Measurements from ENCODE around the gene HES7. TPM values are rescaled to one million over a fixed set of nuclear protein-coding genes. Genes with fewer than 3 reads are reported as not detected.

HES7 gene
- polyA plus RNA-seq, 2 of the 4 experiments (the other 2 are of a cell fraction), result 0.56 to 0.72 TPM

DNA sequence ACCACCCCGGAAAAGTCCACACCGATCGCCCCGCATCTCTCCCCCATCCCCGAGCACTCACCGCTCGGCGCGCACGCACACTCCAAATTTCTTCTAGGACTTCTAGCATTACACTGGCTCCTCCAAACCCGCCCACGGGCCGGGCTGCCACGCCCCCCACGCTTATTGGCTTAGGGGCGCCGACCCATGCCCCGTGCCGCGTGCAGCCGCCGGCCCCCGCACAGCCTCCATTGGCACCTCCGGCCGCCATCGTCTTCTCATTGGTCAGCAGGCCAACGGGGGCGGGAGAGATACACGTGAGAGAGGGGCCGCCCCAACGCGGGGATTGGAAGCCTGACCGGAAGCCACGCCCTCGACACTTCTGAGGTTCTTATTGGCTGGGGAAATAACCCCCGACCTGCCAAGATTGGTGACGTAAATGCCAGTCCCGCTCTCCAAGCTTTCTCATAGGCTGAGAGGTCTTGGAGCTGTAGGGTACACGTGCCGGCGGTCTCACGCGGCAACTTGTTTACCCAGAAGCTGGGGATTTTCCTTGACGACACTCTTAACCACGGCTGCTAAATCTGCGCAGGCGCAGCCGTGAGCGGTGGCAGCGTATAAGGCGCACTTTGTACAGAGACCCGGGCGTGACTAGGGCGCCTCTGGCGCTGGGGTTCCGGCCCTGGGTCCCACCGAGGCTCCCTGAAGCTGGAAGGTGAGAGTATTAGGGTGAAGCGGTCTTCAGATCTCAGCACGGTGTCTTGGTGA, 32.5 kb upstream of the HES7 start (continued):
- TF ChIP-seq, protein P1, sequence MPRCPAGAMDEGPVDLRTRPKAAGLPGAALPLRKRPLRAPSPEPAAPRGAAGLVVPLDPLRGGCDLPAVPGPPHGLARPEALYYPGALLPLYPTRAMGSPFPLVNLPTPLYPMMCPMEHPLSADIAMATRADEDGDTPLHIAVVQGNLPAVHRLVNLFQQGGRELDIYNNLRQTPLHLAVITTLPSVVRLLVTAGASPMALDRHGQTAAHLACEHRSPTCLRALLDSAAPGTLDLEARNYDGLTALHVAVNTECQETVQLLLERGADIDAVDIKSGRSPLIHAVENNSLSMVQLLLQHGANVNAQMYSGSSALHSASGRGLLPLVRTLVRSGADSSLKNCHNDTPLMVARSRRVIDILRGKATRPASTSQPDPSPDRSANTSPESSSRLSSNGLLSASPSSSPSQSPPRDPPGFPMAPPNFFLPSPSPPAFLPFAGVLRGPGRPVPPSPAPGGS (IDR thresholded peaks at IDR 0.05), result peak; percentile 26; the same call in 1 of the 3 replicates
- no peak for TF ChIP-seq TFCP2L1 (CRISPR knock-in tag; IDR thresholded peaks at IDR 0.05)
- no peak for TF ChIP-seq RARB (CRISPR knock-in tag; IDR thresholded peaks at IDR 0.05)
- TF ChIP-seq POLR2AphosphoS2 (conservative IDR thresholded peaks at IDR 0.05; ENCODE audit: low read length), result no peak; the same call in 1 of the 2 replicates
- TF ChIP-seq HEYL (CRISPR knock-in tag; IDR thresholded peaks at IDR 0.05), result no peak
- TF ChIP-seq RFX5 (IDR thresholded peaks at IDR 0.05), result peak; percentile 88
- TF ChIP-seq MAFK (IDR thresholded peaks at IDR 0.05; ENCODE audit: partially characterized antibody), result no peak
- TF ChIP-seq RAD21 (conservative IDR thresholded peaks at IDR 0.05 in 1 of 2, IDR thresholded peaks at IDR 0.05 in 1 of 2), result peak; percentile 33 to 40; a peak in 2 of 5 replicates
- no peak for TF ChIP-seq ZC3H11A (IDR thresholded peaks at IDR 0.05)
- TF ChIP-seq, protein P2, sequence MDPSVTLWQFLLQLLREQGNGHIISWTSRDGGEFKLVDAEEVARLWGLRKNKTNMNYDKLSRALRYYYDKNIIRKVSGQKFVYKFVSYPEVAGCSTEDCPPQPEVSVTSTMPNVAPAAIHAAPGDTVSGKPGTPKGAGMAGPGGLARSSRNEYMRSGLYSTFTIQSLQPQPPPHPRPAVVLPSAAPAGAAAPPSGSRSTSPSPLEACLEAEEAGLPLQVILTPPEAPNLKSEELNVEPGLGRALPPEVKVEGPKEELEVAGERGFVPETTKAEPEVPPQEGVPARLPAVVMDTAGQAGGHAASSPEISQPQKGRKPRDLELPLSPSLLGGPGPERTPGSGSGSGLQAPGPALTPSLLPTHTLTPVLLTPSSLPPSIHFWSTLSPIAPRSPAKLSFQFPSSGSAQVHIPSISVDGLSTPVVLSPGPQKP (IDR thresholded peaks at IDR 0.05; ENCODE audit: low read depth, low read length), result no peak
- no peak for TF ChIP-seq EP300 (IDR thresholded peaks at IDR 0.05)
- TF ChIP-seq RCOR1 (IDR thresholded peaks at IDR 0.05; ENCODE audit: low read depth, low read length), result no peak
- no peak for TF ChIP-seq NR3C1 (IDR thresholded peaks at IDR 0.05)
- TF ChIP-seq, protein P3, sequence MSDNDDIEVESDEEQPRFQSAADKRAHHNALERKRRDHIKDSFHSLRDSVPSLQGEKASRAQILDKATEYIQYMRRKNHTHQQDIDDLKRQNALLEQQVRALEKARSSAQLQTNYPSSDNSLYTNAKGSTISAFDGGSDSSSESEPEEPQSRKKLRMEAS (IDR thresholded peaks at IDR 0.05), result peak; percentile 100
- TF ChIP-seq, protein P4, sequence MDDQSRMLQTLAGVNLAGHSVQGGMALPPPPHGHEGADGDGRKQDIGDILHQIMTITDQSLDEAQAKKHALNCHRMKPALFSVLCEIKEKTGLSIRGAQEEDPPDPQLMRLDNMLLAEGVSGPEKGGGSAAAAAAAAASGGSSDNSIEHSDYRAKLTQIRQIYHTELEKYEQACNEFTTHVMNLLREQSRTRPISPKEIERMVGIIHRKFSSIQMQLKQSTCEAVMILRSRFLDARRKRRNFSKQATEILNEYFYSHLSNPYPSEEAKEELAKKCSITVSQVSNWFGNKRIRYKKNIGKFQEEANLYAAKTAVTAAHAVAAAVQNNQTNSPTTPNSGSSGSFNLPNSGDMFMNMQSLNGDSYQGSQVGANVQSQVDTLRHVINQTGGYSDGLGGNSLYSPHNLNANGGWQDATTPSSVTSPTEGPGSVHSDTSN (IDR thresholded peaks at IDR 0.05), result peak; percentile 90
- peak; percentile 25 to 89; a peak in 3 of 5 replicates for TF ChIP-seq JUN (IDR thresholded peaks at IDR 0.05)
- peak; percentile 92 for TF ChIP-seq BHLHE40 (IDR thresholded peaks at IDR 0.05; ENCODE audit: low read depth, low read length)
- TF ChIP-seq FOSL2 (IDR thresholded peaks at IDR 0.05), result no peak
- no peak; the same call in 1 of the 2 replicates for TF ChIP-seq FOSL2 (CRISPR knock-in tag; IDR thresholded peaks at IDR 0.05)
- TF ChIP-seq, protein P5, sequence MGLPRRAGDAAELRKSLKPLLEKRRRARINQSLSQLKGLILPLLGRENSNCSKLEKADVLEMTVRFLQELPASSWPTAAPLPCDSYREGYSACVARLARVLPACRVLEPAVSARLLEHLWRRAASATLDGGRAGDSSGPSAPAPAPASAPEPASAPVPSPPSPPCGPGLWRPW (IDR thresholded peaks at IDR 0.05), result no peak
- no peak for TF ChIP-seq RNF2 (IDR thresholded peaks at IDR 0.05; ENCODE audit: borderline replicate concordance, low read depth)
- TF ChIP-seq TP53 (CRISPR knock-in tag; IDR thresholded peaks at IDR 0.05), result no peak
- peak; percentile 27; the same call in 1 of the 2 replicates for TF ChIP-seq NFE2L2 (conservative IDR thresholded peaks at IDR 0.05; ENCODE audit: low read length)
- TF ChIP-seq ESRRA (IDR thresholded peaks at IDR 0.05; ENCODE audit: borderline replicate concordance, low read length), result no peak
- TF ChIP-seq CEBPB (IDR thresholded peaks at IDR 0.05), result no peak
- no peak for TF ChIP-seq HOXB5 (CRISPR knock-in tag; IDR thresholded peaks at IDR 0.05)
- TF ChIP-seq CHD2 (IDR thresholded peaks at IDR 0.05; ENCODE audit: low read length, partially characterized antibody), result peak; percentile 24
- TF ChIP-seq ZSCAN20 (CRISPR knock-in tag; IDR thresholded peaks at IDR 0.05), result no peak
- peak; percentile 56 for TF ChIP-seq MYC (IDR thresholded peaks at IDR 0.05; ENCODE audit: borderline replicate concordance, low read length)
- no peak for TF ChIP-seq FOXS1 (CRISPR knock-in tag; IDR thresholded peaks at IDR 0.05)
- TF ChIP-seq KDM5A (IDR thresholded peaks at IDR 0.05), result no peak
- no peak for TF ChIP-seq ZFP36 (IDR thresholded peaks at IDR 0.05; ENCODE audit: borderline replicate concordance, partially characterized antibody)
- TF ChIP-seq HDAC2 (IDR thresholded peaks at IDR 0.05), result no peak
- peak; percentile 54 for TF ChIP-seq POLR2A (IDR thresholded peaks at IDR 0.05; ENCODE audit: low read length)
- TF ChIP-seq HOXA7 (CRISPR knock-in tag; IDR thresholded peaks at IDR 0.05), result no peak
- TF ChIP-seq, protein P6, sequence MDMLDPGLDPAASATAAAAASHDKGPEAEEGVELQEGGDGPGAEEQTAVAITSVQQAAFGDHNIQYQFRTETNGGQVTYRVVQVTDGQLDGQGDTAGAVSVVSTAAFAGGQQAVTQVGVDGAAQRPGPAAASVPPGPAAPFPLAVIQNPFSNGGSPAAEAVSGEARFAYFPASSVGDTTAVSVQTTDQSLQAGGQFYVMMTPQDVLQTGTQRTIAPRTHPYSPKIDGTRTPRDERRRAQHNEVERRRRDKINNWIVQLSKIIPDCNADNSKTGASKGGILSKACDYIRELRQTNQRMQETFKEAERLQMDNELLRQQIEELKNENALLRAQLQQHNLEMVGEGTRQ (IDR thresholded peaks at IDR 0.05), result peak; percentile 81
- TF ChIP-seq SREBF2 (IDR thresholded peaks at IDR 0.05), result no peak
- no peak for TF ChIP-seq EHF (CRISPR knock-in tag; IDR thresholded peaks at IDR 0.05)
- no peak for TF ChIP-seq HOXB13 (CRISPR knock-in tag; IDR thresholded peaks at IDR 0.05; ENCODE audit: low read depth)
- TF ChIP-seq GATA3 (IDR thresholded peaks at IDR 0.05; ENCODE audit: borderline replicate concordance), result peak; percentile 72
- no peak for TF ChIP-seq FOSB (CRISPR knock-in tag; IDR thresholded peaks at IDR 0.05)

All from A549 (cell line).